ENCODE measurements around the gene CLDN9.

- TF ChIP-seq SUZ12 (IDR thresholded peaks at IDR 0.05; ENCODE audit: extremely low read depth, insufficient read depth, insufficient read length), result no peak
- TF ChIP-seq ZNF274 (IDR thresholded peaks at IDR 0.05; ENCODE audit: low read depth, low read length), result no peak
- TF ChIP-seq YY1 (IDR thresholded peaks at IDR 0.05; ENCODE audit: insufficient read depth, insufficient read length), result no peak
Observed at GRCh38 chr16:3035972-3036725, 23.4 kb downstream of the CLDN9 start.
